Activated CD4-positive, alpha-beta T cell treated with anti-CD3 and anti-CD28 coated beads for 48 hours (primary cell): Measurements from ENCODE around the gene PPP2R5A.
"Not testable (repeated sequence)": the region's sequence is repeated elsewhere in the genome, so short reads cannot be mapped to it uniquely, and the experiment has no call there.

Experiments used
- DNase-seq: peaks from one replicate; pipeline ENCODE4 v3.0.0-alpha.2; 2020

Gene PPP2R5A

GRCh38 chr1:212302745-212303383, 17.7 kb downstream of the PPP2R5A start:
- no peak for DNase-seq

- DNase-seq = no peak
These were observed 20.1 kb downstream of the PPP2R5A start for GRCh38 chr1:212305342-212305741.

- DNase-seq = not testable (repeated sequence)
These were observed 20.8 kb downstream of the PPP2R5A start for GRCh38 chr1:212305984-212306452.

GRCh38 chr1:212309967-212310366, 24.8 kb downstream of the PPP2R5A start:
- DNase-seq = no peak

GRCh38 chr1:212310383-212310782, 25.2 kb downstream of the PPP2R5A start:
- no peak for DNase-seq

- no peak for DNase-seq
These were observed 26.8 kb downstream of the PPP2R5A start for GRCh38 chr1:212311836-212312497.

- no peak for DNase-seq
These were observed 28.4 kb downstream of the PPP2R5A start for GRCh38 chr1:212313616-212314015.

GRCh38 chr1:212315184-212315583, 30.0 kb downstream of the PPP2R5A start:
- DNase-seq = no peak

GRCh38 chr1:212315907-212316306, 30.7 kb downstream of the PPP2R5A start:
- DNase-seq = no peak

- DNase-seq = no peak
These were observed 32.7 kb downstream of the PPP2R5A start for GRCh38 chr1:212317916-212318315.

GRCh38 chr1:212321031-212321430, 35.8 kb downstream of the PPP2R5A start:
- not testable (repeated sequence) for DNase-seq

GRCh38 chr1:212323066-212323465, 37.9 kb downstream of the PPP2R5A start:
- no peak for DNase-seq

- DNase-seq = no peak
These were observed 41.3 kb downstream of the PPP2R5A start for GRCh38 chr1:212326541-212326940.

GRCh38 chr1:212328248-212328647, 43.0 kb downstream of the PPP2R5A start:
- no peak for DNase-seq

- DNase-seq = no peak
These were observed 43.9 kb downstream of the PPP2R5A start for GRCh38 chr1:212329105-212329504.

- no peak for DNase-seq
These were observed 55.9 kb downstream of the PPP2R5A start for GRCh38 chr1:212341090-212341489.

- DNase-seq = no peak
These were observed 59.7 kb downstream of the PPP2R5A start for GRCh38 chr1:212344905-212345304.

GRCh38 chr1:212346601-212347000, 61.4 kb downstream of the PPP2R5A start:
- DNase-seq = no peak

- DNase-seq = no peak
These were observed 66.6 kb downstream of the PPP2R5A start for GRCh38 chr1:212351588-212352362.

- no peak for DNase-seq
These were observed 68.0 kb downstream of the PPP2R5A start for GRCh38 chr1:212353181-212353580.

- DNase-seq = no peak
These were observed 69.3 kb downstream of the PPP2R5A start for GRCh38 chr1:212354464-212354863.

GRCh38 chr1:212355230-212355969, 70.2 kb downstream of the PPP2R5A start:
- DNase-seq = no peak
